DMS153 treated with DMSO at 0.1 percent for 48 hours (cell line): ENCODE measurements around the gene KCNJ6.
"Not testable (repeated sequence)": the region's sequence is repeated elsewhere in the genome, so short reads cannot be mapped to it uniquely, and the experiment has no call there.

ENCODE experiments used
- DNase-seq: peaks from one replicate; lab custom pipeline; 2025; ENCODE audit not compliant: unreplicated experiment; lab: John Stamatoyannopoulos, UW

KCNJ6 gene

DNA sequence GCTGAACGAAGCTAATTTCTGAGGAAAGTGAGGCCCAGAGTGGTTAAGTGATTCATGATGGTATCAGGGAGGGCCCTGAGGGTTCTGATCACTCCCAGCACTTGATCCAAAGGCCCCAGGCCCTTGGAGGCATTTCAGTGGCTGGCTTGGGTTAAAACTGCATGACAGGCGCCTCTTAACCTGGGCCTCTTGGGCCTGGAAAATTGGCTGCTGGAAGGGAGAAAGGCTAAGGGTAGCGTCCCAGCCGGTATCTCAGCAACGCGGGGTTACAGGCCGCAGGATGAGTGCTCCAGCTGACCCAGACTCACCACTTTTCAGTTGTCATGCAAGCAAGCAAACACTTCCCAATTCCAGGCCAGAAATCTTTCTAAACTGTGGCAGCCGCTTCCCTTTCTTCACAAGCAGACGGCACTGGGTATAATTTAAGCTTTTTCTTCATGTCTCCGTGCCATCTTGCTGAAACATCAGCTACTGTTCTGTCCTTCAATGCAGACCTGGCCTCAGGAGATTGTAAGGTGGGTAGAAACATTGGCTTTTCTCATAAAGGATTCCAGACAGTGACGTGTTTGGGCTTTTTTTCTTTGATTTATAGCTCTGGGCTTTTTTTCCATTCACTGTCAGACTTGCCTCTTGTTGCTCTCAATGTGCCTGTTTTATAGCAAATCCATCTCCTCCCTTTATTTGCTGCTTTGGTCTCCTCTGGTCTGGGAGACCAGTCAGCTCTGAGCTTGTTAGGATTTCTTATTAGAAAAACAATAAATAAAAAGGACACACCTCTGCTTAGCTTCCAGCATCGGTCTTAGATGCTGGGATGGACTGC, 229.1 kb downstream of the KCNJ6 start:
- no peak for DNase-seq

DNA sequence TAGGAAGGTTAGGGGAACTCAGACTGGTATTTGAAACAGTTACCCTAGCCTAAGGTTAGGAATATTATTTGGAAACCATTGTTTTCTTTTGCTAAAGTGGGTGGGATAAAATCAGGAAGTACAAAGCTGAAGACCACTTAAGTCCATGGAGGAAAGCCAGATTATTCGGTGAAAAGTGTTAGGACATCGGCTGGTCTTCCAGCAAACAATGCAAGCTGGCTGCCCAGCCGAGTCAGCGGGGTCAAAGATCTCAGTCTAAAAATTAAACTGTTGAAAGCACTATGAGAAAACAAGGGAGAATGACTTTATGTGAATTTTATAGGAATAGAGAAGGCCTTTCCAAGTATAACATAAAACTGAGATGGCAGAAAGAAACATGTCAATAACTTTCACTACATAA, 231.7 kb downstream of the KCNJ6 start:
- DNase-seq, result no peak

DNA sequence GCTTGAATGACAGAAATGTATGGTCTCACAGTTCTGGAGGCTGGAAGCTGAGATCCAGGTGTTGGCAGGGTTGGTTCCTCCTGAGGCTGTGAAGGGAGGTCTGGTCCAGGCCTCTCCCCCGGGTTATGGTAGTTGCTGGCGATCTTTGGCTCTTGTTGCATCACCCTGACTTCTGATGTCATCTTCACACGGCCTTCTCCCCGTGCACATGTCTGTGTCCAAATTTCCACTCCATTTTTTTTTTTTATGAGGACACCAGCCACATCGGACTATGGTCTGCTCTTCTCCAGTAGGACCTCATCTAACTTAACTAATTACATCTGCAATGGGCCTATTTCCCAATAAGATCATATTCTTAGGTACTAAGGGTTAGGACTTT, 232.2 kb downstream of the KCNJ6 start:
- DNase-seq, result no peak

DNA sequence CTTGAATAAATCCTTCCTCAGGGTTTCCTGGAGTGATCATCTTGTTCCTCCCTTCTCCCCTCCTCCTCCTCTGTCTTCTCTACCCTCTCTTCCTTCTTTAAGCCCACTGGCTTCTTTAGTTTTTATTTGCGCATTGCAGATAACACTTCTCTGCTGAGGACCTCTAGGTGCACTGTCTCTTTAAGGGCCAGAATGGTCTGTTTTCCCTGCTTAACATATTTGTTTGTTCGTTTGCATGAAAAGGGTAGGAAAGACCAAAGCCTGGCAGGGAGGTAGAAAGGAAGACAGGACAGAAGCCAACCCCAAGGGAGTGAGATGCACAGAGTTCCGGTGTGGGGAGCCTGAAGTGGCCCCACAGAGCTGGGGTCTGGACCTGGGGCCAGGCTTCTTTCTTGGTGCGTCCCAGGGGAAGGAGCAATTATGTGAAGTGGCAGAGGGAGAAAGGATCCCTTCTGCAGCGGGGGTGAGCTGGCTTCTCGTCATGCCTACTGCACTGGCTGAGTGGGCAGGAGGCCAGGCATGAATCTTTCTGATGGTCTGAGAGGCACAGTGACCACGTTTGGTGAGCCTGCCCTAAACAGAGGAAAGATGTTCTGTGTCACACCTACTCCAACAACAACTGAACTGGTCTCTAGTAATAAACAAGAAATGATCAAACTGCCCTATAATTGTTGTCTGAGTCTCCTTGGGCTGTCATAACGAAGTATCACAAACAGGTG, 232.7 kb downstream of the KCNJ6 start:
- DNase-seq, result no peak

DNA sequence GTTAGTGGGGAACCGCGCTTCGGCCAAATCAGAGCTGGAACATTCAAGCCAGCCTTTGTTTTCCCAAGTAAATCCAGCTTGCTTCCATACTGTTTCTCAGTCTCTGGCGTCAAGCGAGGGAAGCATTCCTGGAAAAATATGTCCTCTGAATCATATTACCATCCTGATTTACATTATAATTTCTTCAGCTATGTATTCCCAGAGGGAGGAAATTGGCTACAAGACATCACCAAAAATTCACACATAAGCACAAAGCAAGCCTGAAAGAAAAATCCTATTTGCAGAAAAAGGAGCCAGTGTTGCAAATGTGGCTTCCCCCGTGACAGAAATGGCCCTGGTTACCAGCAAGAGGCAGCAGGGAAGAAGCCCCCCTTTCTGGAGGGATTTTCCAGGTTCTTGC, 233.3 kb downstream of the KCNJ6 start:
- DNase-seq, result no peak

DNA sequence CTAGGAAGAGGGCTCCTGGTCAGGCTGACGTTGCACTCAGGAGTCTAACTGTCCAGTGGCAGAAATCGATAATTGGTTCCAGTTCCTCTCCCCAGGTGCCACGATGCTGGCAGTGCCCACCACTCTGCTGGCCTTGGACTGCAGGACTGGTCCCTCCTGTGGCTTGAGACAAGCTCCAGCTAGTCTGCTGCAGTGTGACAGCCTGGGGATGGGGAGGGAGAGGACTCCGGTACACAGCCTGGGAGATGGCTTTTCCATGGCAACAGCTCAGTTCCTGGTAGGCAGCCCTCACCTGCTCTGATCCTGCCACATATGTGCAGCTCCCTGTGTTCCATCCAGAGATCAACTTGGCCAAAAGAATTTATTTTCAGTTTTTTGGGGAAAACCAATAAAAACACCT, 239.3 kb downstream of the KCNJ6 start:
- DNase-seq, result no peak

DNA sequence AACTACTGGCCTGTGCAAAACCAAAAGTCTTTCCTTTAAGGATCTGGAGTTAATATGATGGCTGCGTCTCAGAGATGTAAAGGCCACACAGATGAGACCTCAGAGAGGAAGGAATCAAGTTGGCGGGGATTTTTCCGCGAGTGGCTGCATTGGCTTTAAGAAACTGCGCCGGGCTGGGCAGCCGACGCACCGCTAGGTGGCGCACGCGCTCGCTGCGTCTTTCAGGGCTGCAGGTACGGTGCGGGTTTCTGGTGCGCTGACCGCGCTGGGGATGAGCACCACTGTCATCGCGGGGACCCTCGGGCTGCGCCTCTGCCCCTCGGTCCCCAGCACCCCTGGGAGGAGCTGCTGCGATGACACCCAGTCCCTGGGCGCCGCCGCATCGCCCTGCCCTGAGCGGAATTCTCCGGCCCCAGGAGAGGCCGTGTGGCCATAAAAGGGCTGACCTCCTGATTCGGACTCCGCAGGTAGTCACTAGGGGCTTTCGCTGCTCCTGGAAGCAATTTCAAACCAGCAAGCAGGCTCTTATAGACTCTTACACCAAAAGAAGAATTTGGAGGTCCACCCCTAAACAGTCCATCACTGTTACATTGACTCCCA, 241.0 kb downstream of the KCNJ6 start:
- DNase-seq, result no peak

DNA sequence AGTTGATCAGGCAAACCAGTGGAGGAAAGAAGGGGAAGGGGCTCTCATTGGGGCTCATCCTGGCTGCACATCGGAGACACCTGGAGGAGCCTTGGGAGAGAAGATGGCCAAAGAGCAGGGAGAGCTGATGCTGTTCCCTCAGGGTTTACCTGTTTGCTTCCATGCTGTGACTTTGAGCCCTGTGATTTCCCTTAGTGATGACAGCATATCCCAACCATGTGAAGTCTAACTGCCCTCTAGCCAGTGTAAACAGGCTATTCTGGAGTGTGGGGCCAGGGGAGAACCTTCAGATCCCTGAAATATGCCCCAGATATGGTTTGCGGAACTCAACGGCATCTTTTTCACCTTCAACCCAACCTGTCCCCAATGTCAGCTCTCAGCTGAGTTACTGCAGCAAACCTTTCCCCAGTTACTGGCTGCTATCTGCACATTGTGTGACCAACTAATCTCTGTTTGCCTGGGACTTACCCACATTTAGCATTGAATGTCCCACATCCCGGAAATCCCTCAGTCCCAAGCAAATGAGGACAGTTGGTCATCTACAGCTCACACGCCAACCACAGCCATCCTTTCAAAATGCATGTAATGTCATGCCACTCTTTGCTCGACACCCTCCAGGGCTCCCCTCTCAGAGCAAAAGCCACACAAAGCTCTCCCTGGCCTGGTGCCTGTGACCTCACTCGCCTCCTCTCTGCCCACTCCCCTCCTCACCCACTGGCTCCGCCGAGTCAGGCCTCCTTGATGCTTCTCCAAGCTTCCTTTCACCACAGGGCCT, 242.3 kb downstream of the KCNJ6 start:
- DNase-seq, result no peak

DNA sequence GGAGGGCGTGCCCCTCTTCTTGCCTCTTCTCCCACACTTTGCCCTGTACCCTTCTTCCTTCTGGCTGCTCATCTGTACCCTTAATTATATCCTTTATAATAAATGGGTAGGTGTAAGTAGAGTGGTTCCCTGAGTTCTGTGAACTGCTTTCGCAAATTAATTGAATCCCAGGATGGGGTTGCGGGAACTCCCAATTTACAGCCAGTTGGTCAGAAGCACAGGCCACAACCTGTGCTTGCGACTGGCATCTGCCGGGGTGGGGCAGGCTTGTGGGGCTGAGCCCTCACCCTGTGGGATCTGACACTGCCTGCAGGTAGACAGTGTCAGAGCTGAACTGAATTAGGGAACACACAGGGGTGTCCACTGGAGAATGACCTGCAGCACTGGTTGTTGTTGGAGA, 244.9 kb downstream of the KCNJ6 start:
- DNase-seq, result no peak

DNA sequence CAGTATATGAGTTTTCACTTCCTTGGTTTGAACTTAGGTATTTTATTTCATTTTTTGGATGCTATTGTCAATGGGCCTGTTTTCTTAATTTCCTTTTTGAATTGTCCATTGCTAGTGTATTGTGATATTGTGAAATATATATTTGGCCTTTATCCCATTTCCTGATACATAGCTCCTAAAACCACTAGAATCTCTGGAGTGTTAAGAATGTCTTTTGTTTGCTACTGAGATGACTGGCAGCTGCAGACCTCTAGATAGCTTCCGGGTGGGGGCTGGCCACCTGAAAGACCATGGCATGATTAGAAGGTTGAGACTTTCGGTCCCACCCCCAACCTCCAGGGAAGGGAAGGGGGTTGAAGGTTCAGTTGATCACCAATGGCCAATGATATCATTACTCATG, 245.4 kb downstream of the KCNJ6 start:
- DNase-seq, result no peak

DNA sequence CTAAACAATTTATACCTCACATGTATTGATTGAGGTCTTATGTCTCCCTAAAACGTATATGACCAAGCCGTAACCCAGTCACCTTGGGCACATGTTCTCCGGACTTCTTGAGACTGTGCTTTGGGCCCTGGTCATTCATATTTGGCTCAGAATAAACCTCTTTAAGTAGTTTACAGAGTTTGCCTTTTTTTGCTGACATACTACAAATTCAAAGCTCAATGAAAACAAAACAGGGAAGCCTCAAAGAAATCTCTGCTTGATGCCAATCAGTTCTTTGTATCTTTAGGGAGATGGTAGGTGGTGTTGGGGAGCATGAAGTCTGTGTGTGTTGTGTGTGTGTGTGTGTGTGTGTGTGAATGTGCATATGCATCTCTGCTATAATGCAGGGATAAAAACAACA, 247.0 kb downstream of the KCNJ6 start:
- DNase-seq, result no peak

DNA sequence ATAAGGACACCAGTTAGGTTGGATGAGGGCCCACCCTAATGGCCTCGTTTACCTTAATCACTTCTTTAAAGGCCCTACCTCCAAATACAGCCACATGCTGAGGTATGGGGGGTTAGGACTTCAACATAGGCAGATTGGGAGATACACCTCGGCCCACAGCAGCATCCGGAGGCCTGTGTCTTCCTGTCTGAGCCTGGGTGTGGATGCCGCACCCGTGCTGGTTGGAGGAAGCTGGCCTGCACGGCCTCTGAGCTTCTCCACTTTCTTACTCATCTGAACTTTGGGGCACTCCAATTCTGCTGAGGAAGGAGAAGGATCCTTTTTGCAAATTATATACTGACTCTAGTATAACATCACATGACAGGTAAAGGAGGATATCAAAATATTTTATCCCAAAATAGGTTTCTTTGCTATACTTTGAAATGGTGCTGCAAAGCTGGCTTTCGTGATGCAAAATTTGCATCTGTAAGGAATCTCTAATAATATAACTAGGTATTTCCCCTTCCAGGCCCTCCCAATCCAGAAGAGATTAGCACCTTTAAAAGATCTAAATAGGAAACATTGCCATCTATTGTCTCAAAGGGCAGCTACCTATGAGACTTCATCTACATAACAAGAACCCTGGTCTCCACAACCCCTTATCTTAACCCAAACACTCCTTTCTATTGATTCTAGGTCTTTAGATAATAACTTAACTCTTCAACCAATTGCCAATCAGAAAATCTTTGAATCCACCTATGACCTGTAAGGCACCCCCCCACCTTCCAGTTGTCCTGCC, 247.6 kb downstream of the KCNJ6 start:
- DNase-seq, result no peak

DNA sequence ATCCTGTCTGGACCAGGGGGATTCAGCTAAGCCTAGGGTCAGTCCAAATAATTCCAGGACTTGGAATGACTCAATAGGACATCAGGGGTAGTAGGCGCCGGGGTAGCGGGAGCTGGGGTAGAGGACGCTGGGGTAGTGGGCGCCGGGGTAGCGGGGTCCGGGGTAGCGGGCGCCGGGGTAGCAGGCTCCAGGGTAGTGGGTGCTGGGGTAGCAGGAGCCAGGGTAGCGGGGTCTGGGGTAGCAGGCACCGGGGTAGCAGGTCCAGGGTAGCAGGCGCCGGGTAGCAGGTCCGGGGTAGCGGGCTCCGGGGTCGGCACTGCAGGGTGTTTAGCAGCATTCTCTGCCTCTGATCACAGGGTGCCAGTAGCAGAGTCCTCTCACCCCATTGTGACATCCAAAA, 248.9 kb downstream of the KCNJ6 start:
- no peak for DNase-seq

DNA sequence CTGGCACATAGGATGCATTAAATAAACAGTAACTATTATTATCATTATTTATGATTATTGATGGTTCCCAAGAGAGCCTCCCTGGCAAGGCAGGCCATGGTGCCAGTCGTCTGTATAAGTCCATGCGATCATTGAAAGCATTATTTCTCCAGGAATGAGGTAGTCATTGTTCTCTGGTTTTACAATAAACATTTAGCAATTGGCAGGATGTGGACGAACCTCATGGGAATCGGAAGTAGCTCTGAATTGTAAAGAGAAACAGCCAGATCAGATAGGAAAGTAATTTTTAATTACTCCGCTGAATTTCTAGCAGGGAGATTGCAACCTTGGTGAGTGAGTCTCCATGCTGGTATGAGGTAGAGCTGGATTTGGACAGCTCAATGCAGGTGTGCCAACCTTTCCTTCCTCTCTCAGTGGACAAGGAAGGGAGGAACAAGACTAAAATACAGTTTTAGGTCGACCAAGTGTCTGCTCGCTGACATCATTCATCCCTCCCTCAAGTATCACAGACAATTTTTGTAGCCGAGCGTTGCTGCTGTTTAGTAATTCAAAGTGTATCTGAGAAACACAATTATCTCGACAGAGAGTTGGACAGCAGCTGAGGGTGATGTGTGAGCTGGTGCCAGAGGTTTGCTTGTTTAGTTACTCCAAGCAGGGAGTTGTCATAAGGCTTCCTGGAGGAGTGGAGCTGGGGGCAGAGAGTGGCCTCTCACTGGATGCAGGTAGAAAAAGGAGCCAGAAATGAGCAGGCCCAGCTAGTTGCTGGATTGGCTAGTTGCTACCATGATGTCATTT, 250.8 kb downstream of the KCNJ6 start:
- peak; percentile 63 for DNase-seq

DNA sequence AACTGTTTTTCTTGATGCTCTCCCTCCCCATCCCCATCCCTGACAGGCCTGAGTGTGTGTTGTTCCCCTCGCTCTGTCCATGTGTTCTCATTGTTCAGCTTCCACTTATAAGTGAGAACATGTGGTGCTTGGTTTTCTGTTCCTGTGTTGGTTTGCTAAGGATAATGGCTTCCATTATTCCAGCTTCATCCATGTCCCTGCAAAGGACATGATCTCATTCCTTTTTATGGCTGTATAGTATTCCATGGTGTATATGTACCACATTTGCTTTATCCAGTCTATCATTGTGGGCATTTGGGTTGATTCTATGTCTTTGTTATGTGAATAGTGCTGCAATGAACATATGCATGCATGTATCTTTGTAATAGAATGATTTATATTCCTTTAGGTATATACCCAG, 254.0 kb downstream of the KCNJ6 start:
- not testable (repeated sequence) for DNase-seq

DNA sequence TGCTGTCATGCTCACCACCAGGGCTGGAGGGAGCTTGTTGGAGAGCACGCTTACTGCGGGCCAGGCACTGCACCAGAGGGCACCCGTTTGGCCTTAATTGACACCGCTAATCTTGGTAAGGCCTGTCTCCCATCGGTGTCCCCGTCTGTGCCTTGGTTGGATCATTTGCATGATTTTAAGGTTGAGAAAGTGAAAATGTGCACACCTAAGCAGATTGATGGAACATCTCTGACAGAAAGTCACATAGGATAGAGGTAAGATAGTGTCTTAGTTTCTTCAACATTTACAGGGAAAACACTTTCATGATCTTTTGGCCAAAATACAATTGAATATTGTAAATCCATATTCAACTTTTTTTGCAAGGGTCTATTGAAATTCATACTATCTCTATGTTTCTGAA, 255.5 kb downstream of the KCNJ6 start:
- DNase-seq, result no peak

DNA sequence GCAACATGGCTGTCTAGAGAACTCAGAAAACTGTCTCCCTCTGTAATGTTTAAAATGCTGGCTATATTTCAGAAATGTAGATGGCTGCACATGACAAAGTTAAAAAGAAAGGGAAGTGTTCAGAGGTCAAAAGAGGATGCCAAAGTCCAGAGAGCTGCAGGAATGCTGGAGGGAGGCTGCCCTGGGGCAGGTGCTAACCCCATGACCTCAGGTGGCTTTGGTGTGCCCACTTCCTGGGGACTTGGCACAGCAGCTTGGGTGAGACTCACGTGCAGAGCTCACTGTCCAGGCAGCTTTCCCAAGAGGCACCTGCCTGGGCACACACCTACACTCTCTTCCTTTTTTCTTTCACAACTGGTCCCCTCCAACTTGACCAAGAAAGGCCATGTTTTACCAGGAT, 256.4 kb downstream of the KCNJ6 start:
- DNase-seq, result no peak

DNA sequence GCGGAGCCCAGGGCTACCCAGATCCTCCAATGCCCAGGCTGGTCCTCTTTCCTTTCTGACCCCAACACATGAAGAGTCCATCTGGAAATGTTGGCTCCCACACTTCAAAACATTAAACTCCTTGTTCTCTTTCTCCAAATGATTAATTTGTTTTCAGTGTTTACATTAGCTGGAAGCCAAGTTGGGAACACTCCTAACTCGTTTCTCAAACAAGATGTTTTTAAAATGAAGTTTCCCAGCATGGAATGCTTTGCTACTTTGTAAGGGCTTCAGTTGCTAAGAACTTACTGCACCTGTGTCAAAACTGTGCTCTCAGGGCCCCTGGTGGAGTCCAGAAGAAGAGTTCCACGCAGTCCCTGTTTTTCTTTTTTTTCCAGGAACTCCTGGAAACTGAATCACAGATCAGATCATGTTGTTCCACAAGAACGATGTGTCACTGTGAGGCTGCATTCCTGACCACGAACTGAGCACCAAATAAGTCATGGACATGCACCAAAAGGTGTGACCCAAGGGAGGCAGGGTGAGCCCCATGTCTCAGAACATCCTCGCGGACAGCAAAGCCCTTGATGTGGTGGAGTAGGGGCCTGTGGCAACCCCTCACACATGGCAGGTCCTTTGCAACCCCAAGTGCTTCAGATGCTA, 257.3 kb downstream of the KCNJ6 start:
- no peak for DNase-seq

DNA sequence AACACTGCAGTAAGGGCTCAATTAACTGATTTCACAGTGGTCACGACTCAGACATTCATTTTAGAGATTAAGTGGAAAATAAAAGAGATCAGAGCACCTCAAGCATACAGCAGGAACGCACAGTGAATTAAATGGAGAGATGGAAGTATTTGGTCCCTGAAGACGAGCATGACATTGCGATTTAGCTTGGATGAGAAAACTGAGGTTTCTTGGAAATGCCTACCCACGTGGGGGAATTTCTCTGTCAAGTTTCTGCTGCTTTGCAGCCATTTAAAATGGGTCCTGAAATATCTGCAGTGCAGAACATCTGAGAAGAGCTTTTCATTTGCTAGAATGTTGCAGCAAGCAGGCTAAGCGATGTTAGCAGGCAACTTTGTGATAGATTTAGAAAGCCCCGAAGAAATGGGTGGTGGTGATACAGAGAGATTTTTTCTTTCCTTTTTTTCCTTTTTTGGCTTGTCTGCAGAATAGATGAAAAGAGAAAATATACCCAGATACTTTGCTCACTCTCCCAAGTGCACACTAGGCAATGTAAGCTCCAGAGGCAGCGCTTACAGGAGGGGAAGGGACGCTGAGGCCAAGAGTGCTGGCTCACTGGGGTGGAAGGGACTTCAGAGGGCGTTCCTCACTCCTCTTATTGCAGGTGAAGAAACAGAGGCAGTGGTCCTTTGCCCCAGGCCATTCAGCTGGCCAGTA, 258.0 kb downstream of the KCNJ6 start:
- no peak for DNase-seq
